GM12892 (cell line): ENCODE measurements around the gene EFR3B. TPM values are rescaled to one million over a fixed set of nuclear protein-coding genes. Genes with fewer than 3 reads are reported as not detected.
"Not testable (repeated sequence)": the region's sequence is repeated elsewhere in the genome, so short reads cannot be mapped to it uniquely, and the experiment has no call there.

ENCODE experiments used
- DNase-seq: peaks from one replicate; pipeline ENCODE4 v3.0.0; 2011; ENCODE audit not compliant: insufficient read length
- FAIRE-seq: peaks from 2 replicates; lab custom pipeline; 2011; peaks lifted over from hg19 to GRCh38; lab: Jason Lieb, UNC
- POLR2A ChIP-seq: IDR thresholded peaks from 2 replicates; pipeline ENCODE4 v1.6.1; 2011; ENCODE audit warnings: low read depth, low read length, control low read depth
- POLR2AphosphoS5 ChIP-seq: IDR thresholded peaks from 2 replicates; pipeline ENCODE4 v1.6.1; 2011; ENCODE audit warnings: low read depth, low read length, control low read depth
- TAF1 ChIP-seq: IDR thresholded peaks from 2 replicates; pipeline ENCODE4 v1.6.1; 2011; ENCODE audit warnings: low read depth, mild to moderate bottlenecking, control low read depth, low read length, borderline replicate concordance
- polyA plus RNA-seq: library from polyadenylated mRNA; unstranded; fragments of >200 nt; gene quantifications from one replicate; pipeline ENCODE4 v1.2.1, GENCODE V29; 2012; ENCODE audit warnings: missing spikeins, inconsistent platforms; ENCODE audit not compliant: missing spikeins

EFR3B gene, protein sequence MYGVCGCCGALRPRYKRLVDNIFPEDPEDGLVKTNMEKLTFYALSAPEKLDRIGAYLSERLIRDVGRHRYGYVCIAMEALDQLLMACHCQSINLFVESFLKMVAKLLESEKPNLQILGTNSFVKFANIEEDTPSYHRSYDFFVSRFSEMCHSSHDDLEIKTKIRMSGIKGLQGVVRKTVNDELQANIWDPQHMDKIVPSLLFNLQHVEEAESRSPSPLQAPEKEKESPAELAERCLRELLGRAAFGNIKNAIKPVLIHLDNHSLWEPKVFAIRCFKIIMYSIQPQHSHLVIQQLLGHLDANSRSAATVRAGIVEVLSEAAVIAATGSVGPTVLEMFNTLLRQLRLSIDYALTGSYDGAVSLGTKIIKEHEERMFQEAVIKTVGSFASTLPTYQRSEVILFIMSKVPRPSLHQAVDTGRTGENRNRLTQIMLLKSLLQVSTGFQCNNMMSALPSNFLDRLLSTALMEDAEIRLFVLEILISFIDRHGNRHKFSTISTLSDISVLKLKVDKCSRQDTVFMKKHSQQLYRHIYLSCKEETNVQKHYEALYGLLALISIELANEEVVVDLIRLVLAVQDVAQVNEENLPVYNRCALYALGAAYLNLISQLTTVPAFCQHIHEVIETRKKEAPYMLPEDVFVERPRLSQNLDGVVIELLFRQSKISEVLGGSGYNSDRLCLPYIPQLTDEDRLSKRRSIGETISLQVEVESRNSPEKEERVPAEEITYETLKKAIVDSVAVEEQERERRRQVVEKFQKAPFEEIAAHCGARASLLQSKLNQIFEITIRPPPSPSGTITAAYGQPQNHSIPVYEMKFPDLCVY
- polyA plus RNA-seq: 5.2 TPM

DNA sequence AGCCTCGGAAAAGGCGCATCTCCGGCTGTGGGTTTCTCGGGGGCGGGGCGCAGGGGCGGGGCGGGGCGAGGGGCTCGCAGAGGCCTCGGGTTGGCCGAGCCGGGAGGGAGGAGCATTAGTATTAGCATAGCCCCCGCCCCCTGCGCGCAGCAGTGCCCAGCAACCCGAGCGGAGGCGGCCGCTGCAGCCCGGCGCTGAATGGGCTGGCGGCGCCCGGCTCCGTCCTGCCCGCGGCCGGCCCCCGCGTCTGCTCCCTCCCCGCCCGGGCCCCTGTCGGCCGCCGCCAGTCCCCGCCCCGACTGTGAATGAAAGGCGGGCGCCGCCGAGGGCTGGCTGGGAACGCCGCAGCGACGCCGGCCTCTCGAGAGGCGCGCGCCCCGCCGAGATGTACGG lies at the start of gene EFR3B:
TSS of gene EFR3B (plus strand) at position 149 of the 393 bp plus-strand sequence. CDS start at position 386, 237 bp downstream.
- TF ChIP-seq POLR2AphosphoS5 (no peak), POLR2A (0 out of 2 replicates have a peak, but pooled peaks have one; percentile 19), TAF1 (no peak)
- peak; percentile 88 for FAIRE-seq

DNA sequence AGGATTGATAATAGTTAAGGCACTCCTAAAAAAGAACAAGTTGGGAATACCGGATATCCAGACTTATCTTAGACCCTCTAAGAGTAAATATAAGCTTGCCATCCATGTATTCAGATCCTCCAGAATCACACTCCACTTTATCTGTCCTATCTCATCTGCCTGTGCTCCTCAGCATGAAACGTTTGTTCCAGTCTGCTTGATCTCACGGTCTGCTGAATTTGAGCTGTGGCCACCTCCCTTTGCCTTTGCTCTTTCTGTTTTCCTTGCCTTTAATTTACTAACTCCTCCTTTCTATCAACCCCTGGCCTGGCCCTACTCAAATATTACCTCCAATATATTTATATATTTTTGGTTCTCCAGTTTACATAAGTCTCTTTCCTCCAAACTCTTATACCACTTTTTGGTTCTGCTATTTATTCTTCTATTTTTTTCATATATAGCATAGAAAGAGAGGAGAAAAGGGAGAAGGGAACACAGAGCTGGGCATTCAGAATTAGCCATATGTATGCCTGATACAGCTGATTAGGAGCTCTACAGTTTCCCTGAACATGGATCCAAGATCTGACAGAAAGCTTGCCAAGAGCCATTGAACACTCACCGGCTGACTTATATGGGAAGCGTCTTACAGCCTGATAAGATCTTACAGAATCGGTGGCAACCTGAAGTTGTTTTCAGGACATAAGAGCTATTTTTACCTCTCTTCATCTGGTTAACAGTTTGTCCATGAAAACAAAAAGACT lies 48.3 kb upstream of the EFR3B start:
- no peak for FAIRE-seq

More for the DNA sequence above, at the start of gene EFR3B:
- DNase-seq: peak; percentile 95

DNA sequence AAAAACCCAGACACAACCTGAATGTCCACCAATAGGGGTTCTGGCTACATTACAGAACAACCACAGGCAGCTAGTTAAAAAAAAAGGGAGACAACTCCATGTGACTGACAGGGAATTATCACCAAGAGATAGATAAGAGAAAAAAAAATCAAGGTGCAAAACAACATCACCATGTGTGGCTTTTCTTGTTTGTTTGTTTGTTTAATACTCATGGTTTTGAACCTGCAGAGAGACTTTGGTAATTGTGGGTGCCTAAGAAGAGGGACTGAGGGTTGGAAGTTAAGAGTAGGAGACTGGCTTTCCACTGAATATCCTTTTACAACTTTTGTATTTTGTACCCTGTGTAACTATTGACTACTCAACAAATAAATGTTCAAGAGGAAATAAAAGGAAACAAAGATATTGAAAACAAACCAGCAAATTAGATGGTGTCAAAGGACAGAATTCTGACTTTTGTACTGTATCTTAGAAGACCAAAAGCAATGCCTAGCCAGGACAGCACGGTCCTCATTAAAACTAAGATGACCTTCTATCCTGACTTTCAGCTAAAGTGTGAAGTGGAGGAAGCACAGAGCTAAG lies 47.6 kb upstream of the EFR3B start:
- FAIRE-seq (no peak), DNase-seq (no peak)
- TF ChIP-seq POLR2A (no peak), POLR2AphosphoS5 (no peak), TAF1 (no peak)

More for the DNA sequence above, 48.3 kb upstream of the EFR3B start:
- TF ChIP-seq POLR2A (no peak), POLR2AphosphoS5 (no peak), TAF1 (no peak)
- no peak for DNase-seq

DNA sequence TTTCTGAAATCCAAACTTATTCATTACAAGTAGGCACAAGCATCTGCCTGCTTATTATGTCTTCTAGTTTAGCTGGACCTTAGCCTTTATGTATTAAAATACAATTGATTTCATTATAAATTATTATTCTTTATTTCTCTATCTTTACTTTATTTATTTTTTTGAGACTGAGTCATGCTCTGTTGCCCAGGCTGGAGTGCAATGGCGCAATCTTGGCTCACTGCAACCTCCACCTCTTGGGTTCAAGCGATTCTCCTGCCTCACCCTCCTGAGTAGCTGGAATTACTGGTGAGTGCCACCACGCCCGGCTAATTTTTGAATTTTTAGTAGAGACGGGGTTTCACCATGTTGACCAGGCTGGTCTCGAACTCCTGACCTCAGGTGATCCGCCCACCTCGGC lies 42.8 kb upstream of the EFR3B start:
- DNase-seq, FAIRE-seq: not testable (repeated sequence)

DNA sequence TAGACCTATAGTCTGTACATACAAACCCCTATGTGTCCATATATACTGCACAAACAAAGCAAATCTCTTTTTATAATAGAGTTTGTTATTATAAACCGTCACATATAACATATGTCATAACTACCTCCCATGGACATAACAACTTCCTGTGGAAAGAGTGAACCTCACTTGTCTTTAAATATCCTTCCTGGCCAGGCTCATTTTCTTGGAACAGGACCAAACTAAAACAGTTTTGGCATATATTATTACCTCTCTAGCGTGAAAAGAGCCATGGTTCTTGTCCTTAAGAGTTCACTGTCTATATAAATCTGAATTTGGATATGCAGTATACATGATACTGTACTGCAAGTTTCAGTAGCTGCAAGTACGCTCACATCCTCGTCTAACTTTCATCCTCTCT lies 41.8 kb upstream of the EFR3B start:
- TF ChIP-seq POLR2AphosphoS5: no peak
- TF ChIP-seq TAF1: no peak
- TF ChIP-seq POLR2A: no peak
- FAIRE-seq: no peak
- DNase-seq: no peak

DNA sequence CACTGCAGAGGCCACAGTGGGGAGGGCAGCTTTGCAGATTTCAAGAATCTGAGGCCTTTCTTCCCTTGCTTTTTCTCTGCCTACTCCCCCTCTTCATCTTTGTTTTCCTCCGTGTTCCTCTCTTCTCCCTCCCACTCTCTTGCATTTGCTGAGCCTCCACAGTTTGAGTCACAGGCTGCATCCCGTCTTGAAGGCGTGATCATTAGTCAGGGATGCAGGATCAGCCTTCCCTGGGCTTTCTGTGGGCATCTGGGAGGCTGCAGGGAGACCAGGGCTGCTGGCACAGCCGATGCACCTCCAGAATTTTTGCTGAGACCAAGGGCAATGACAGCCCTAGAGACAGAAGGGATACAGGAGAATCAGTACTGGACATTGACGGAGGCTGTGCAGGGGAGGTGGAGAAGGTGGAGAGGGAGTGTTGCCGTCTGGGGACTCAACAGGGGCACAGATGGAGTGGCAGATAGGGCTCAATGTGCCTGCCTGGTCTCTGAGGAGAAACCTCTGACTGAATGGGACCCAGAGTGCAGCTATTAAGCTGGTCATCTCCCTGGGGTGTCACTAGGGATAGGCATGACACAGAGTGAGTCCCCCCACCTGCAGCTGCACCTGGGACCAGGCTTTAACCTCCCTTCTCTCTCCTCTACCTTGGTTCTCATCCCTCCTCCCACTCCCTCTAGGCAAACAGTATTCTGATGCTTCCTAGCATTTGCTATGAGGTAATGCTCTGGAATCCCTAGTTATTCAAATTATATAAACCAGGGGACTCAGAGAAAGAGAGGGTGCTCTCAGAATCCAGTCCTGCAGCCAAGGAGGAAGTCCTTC lies 41.2 kb upstream of the EFR3B start:
- no peak for TF ChIP-seq TAF1
- DNase-seq: no peak
- FAIRE-seq: no peak

DNA sequence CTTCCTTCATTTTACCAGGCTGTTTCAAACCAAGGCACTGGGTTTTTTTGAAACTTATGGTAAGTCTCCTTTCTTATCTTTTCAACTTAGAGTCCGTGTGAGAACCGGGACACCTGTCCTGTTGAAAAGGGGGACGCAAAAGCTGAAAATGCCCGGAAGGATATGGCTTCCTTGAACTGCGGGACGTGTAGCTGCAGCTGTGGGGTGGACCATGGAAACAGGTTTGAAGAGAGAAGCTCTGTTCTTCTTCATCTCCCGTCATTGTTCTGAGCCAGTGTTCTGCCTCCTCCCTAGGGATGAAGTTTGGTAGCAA lies 40.6 kb upstream of the EFR3B start:
- DNase-seq (no peak), FAIRE-seq (no peak)
- TF ChIP-seq POLR2A (no peak), POLR2AphosphoS5 (no peak)

DNA sequence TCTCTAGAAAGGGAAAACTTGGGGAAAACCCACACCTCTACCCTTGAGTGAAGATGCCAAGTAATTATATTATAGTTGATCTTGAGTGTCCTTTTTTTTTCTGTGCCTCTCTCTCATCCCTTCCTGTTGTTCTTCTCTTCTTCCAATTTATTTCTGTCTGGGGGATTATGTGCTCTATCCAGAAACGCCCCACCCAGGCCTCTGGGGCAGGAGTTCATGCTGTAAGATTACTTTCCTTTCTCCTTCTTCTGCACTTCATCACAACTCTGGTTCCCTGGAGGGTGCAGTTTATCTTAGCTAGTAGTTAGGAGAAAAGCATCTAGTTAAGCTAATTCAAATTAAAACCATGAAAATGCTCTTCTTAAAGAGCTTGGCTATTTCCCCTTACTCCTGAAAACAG lies 39.8 kb upstream of the EFR3B start:
- no peak for FAIRE-seq
- no peak for TF ChIP-seq POLR2AphosphoS5
- TF ChIP-seq POLR2A: no peak
- no peak for TF ChIP-seq TAF1
- no peak for DNase-seq

DNA sequence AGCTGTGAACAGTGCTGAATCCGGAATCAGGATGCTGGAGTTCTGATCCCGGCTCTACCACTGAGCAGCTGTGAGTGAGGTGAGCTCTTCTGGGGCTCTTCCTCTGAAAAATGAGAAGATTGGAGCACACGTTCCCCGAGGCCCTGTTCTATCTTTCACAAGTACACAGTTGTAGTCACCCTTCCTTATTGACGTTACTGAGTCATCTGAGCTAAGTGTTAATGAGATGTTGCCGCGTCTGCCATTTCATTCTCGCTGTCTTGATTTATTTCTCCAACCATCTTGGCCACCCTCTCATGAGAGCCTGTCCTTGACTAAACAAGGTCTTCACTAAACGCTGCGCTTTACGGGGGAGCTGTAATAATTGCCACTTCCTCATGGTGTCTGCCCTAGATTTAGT lies 31.9 kb upstream of the EFR3B start:
- TF ChIP-seq POLR2A (no peak), TAF1 (no peak), POLR2AphosphoS5 (no peak)
- DNase-seq: no peak
- FAIRE-seq: no peak

DNA sequence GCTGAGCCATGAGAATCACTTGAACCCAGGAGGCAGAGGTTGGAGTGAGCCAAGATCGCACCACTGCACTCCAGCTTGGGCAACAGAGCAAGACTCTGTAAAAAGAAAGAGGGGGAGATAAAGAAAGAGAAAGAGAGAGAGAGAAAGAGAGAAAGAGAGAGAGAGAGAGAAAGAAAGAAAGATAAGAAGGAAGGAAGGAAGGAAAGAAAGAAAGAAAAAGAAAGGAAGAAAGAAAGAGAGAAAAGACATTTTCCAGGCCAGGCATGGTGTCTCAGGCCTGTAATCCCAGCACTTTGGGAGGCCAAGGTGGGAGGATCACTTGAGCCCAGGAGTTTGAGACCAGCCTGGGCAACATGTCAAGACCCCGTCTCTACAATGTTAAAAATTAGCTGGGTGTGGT lies 30.5 kb upstream of the EFR3B start:
- DNase-seq, FAIRE-seq: not testable (repeated sequence)

DNA sequence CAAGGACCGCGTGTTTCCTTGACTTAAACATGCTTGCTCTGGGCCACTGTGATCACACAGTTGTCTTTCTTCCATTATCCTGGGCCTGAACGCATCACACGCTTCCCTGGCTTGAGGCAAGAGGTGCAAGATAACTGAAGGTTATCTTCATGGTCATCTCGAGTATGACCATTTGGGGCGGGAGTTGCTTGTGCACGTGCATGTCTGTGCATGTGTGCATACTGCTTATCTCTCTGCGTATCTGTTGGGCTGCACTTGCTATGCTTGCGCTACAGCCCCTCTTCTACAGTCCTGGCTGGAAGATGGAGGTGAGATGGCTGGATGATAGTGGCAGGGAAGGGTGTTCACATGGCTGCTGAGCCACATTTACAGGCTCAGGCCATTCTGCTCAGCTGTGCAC lies 27.2 kb upstream of the EFR3B start:
- TF ChIP-seq POLR2A: no peak
- no peak for TF ChIP-seq TAF1
- no peak for TF ChIP-seq POLR2AphosphoS5
- DNase-seq: no peak
- no peak for FAIRE-seq
